WTC11 (cell line): ENCODE data around the gene FAM241A.

Source experiments
- JUN ChIP-seq: sonication (generic); formaldehyde crosslinking; IDR thresholded peaks from 2 replicates; pipeline ENCODE4 v1.8.0; 2023; ENCODE audit warnings: mild to moderate bottlenecking, missing genetic modification reagents
- RELA ChIP-seq: sonication (generic); formaldehyde crosslinking; IDR thresholded peaks from 2 replicates; pipeline ENCODE4 v1.8.1; 2022; ENCODE audit warnings: missing genetic modification reagents, mild to moderate bottlenecking, borderline replicate concordance
- USF1 ChIP-seq: sonication (generic); formaldehyde crosslinking; IDR thresholded peaks from 2 replicates; pipeline ENCODE4 v1.8.0; 2022; ENCODE audit warnings: mild to moderate bottlenecking, missing genetic modification reagents

DNA sequence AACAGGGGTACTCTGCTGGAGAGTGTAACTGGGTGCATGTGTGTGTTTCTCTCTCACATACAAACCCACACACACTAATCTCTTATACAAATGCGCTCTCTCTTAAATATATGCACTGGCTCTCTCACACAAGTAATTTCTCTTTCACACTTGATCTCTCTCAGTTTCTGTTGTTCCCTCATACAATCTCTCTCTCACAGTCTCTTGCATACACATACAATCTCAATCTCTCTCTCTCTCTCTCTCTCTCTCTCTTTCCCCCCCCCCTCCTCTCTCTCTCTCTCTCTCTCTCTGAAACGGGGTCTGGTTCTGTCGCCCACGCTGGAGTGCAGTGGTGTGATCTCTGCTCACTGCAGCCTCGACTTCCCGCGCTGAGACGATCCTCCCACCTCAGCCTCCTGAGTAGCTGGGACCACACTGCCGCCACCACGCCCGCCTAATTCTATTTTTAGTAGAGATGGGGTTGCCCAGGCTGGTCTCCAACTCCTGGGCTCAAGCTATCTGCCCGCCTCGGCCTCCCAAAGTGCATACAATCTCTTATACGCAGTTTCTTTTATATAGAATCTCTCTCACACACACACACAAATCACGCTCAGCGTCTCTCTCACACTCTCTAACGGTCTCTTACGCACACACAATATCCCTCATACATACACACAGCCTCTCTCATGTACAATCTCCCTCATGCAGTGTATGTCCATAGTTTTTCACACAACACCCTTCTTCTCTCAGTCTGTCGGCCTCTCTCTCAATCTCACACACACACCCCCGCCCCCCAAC, 518 bp upstream of the FAM241A start:
- TF ChIP-seq JUN (CRISPR knock-in tag) (no peak), USF1 (CRISPR knock-in tag) (no peak), RELA (CRISPR knock-in tag) (no peak)
